Activated naive CD8-positive, alpha-beta T cell (primary cell): ENCODE data around the gene SLC44A2.
A peak's percentile ranks its signal among the peaks of the same experiment; 100 is the strongest.

Experiments used
- H3K27ac Mint-ChIP-seq: one replicate; pipeline ENCODE4 v1.8.0; 2021; ENCODE audit warnings: mixed read lengths
- H3K27me3 Mint-ChIP-seq: one replicate; pipeline ENCODE4 v1.8.0; 2021; ENCODE audit warnings: mixed read lengths
- H3K36me3 Mint-ChIP-seq: one replicate; pipeline ENCODE4 v1.8.0; 2021; ENCODE audit warnings: mixed read lengths
- H3K4me1 Mint-ChIP-seq: one replicate; pipeline ENCODE4 v1.8.0; 2021; ENCODE audit warnings: low read depth, mixed read lengths
- H3K4me3 Mint-ChIP-seq: one replicate; pipeline ENCODE4 v1.8.0; 2021; ENCODE audit warnings: mild to moderate bottlenecking, mixed read lengths
- H3K9me3 Mint-ChIP-seq: one replicate; pipeline ENCODE4 v1.8.0; 2021; ENCODE audit warnings: low read depth, mixed read lengths

The SLC44A2 gene

GRCh38 chr19:10691178-10691881, 66.0 kb downstream of the SLC44A2 start:
- H3K4me3 Mint-ChIP-seq: no peak overlapping the region

GRCh38 chr19:10691883-10692282, 66.5 kb downstream of the SLC44A2 start:
- H3K4me1 Mint-ChIP-seq: peaks cover 18% of the 10 kb centered on the region
- H3K27me3 Mint-ChIP-seq: peaks cover 2% of the 10 kb centered on the region
- no peak overlapping the region for H3K4me3 Mint-ChIP-seq
- H3K27ac Mint-ChIP-seq: peak overlapping the region; percentile 72
- H3K36me3 Mint-ChIP-seq: peaks cover 7% of the 10 kb centered on the region
- no peaks in the 10 kb centered on the region for H3K9me3 Mint-ChIP-seq

More at GRCh38 chr19:10691178-10691881, 66.0 kb downstream of the SLC44A2 start:
- H3K36me3 Mint-ChIP-seq: peaks cover 7% of the 10 kb centered on the region
- no peaks in the 10 kb centered on the region for H3K27me3 Mint-ChIP-seq
- peaks cover 16% of the 10 kb centered on the region for H3K4me1 Mint-ChIP-seq
- H3K27ac Mint-ChIP-seq: peak overlapping the region; percentile 72
- H3K9me3 Mint-ChIP-seq: no peaks in the 10 kb centered on the region

- H3K36me3 Mint-ChIP-seq: peaks cover 7% of the 10 kb centered on the region
- H3K4me3 Mint-ChIP-seq: no peak overlapping the region
- H3K9me3 Mint-ChIP-seq: no peaks in the 10 kb centered on the region
These were observed 67.4 kb downstream of the SLC44A2 start for GRCh38 chr19:10692673-10693264.

More at GRCh38 chr19:10692673-10693264, 67.4 kb downstream of the SLC44A2 start:
- no peak overlapping the region for H3K27ac Mint-ChIP-seq
- peaks cover 2% of the 10 kb centered on the region for H3K27me3 Mint-ChIP-seq
- peaks cover 18% of the 10 kb centered on the region for H3K4me1 Mint-ChIP-seq
